Uterus (tissue), 2 donors: Measurements from ENCODE around the gene GYPE.
"Not testable (repeated sequence)": the region's sequence is repeated elsewhere in the genome, so short reads cannot be mapped to it uniquely, and the experiment has no call there.

Experiments
- POLR2A ChIP-seq, 2 donors: fragments of 450-650 bp; IDR thresholded peaks; one replicate each; pipeline ENCODE4 v1.6.1; 2016; ENCODE audit warnings: antibody characterized with exemption in 2 of 2, mild to moderate bottlenecking in 1 of 2, moderate library complexity in 1 of 2
- TF ChIP-seq, protein P1 (sequence below), 4 experiments: fragments of 200-600 bp in 2 of 4; fragments of 450-650 bp in 2 of 4; sonication (generic) in 2 of 4; IDR thresholded peaks; one replicate each; pipeline ENCODE4 v1.5.1; 2016 to 2019; ENCODE audit warnings: antibody characterized with exemption in 4 of 4, mild to moderate bottlenecking in 2 of 4, moderate library complexity in 1 of 4

- TF ChIP-seq, protein P1, sequence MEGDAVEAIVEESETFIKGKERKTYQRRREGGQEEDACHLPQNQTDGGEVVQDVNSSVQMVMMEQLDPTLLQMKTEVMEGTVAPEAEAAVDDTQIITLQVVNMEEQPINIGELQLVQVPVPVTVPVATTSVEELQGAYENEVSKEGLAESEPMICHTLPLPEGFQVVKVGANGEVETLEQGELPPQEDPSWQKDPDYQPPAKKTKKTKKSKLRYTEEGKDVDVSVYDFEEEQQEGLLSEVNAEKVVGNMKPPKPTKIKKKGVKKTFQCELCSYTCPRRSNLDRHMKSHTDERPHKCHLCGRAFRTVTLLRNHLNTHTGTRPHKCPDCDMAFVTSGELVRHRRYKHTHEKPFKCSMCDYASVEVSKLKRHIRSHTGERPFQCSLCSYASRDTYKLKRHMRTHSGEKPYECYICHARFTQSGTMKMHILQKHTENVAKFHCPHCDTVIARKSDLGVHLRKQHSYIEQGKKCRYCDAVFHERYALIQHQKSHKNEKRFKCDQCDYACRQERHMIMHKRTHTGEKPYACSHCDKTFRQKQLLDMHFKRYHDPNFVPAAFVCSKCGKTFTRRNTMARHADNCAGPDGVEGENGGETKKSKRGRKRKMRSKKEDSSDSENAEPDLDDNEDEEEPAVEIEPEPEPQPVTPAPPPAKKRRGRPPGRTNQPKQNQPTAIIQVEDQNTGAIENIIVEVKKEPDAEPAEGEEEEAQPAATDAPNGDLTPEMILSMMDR (IDR thresholded peaks at IDR 0.05), result not testable (repeated sequence)
- TF ChIP-seq POLR2A (IDR thresholded peaks at IDR 0.05), result not testable (repeated sequence)
These were observed 76.1 kb downstream of the GYPE start for GRCh38 chr4:143829239-143829620.
